Brain microvascular endothelial cell (primary cell): ENCODE measurements around the gene FBN2.

Source experiments
- DNase-seq: peaks from one replicate; pipeline ENCODE4 v3.0.0-alpha.2; 2020
- H3K27ac ChIP-seq: fragments of 250-450 bp; sonication (Bioruptor Pico); 2 replicates; pipeline ENCODE4 v1.5.1; 2020; ENCODE audit warnings: mild to moderate bottlenecking, moderate library complexity
- H3K27me3 ChIP-seq: fragments of 250-450 bp; sonication (Bioruptor Pico); replicated peaks from 2 replicates; pipeline ENCODE4 v1.5.1; 2020; ENCODE audit warnings: mild to moderate bottlenecking
- H3K36me3 ChIP-seq: fragments of 250-450 bp; sonication (Bioruptor Pico); replicated peaks from 2 replicates; pipeline ENCODE4 v1.5.1; 2020; ENCODE audit warnings: mild to moderate bottlenecking
- H3K4me3 ChIP-seq: 2 replicates; pipeline ENCODE4 v1.5.1; 2011; ENCODE audit warnings: low read depth, mild to moderate bottlenecking, control low read depth, low read length, moderate library complexity
- in situ Hi-C: cut with HindIII; loops from 2 replicates; pipeline ENCODE4 v1.10.0; 2017; ENCODE audit warnings: low sequenced_read_pairs, low pct_ligation_motif_present
- TF ChIP-seq, protein P1 (sequence below): IDR thresholded peaks from 2 replicates; pipeline ENCODE4 v1.5.1; 2011; ENCODE audit warnings: low read depth, mild to moderate bottlenecking, moderate library complexity, low read length, control low read depth, inconsistent platforms; ENCODE audit errors: missing control alignments

FBN2 gene

DNA sequence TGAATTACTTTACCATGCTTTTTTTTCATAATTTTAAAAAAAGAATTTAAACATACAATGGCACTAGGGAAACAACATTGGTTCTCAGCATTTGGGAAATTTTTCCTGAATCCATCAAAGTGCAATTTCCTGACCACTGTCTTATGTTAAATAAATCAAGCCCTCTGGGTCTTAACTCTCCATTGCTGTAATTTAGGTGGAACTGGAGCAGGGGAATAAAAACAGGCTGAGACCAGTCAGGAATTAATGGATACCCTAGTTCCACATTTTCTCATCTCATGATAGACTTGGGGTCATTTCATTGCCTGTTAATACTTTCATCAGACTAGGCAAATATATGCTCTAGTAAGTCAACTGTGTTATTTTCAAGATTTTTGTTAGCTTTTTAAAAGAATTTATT is 103.1 kb downstream of the FBN2 start:
- Histone ChIP-seq H3K4me3 (no peak overlapping the region), H3K36me3 (no peaks in the 10 kb centered on the region), H3K27me3 (no peaks in the 10 kb centered on the region), H3K27ac (no peak overlapping the region)
- TF ChIP-seq, protein P1, sequence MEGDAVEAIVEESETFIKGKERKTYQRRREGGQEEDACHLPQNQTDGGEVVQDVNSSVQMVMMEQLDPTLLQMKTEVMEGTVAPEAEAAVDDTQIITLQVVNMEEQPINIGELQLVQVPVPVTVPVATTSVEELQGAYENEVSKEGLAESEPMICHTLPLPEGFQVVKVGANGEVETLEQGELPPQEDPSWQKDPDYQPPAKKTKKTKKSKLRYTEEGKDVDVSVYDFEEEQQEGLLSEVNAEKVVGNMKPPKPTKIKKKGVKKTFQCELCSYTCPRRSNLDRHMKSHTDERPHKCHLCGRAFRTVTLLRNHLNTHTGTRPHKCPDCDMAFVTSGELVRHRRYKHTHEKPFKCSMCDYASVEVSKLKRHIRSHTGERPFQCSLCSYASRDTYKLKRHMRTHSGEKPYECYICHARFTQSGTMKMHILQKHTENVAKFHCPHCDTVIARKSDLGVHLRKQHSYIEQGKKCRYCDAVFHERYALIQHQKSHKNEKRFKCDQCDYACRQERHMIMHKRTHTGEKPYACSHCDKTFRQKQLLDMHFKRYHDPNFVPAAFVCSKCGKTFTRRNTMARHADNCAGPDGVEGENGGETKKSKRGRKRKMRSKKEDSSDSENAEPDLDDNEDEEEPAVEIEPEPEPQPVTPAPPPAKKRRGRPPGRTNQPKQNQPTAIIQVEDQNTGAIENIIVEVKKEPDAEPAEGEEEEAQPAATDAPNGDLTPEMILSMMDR, result no peak
- no peak for DNase-seq
- in situ Hi-C loops, result no loop called here

DNA sequence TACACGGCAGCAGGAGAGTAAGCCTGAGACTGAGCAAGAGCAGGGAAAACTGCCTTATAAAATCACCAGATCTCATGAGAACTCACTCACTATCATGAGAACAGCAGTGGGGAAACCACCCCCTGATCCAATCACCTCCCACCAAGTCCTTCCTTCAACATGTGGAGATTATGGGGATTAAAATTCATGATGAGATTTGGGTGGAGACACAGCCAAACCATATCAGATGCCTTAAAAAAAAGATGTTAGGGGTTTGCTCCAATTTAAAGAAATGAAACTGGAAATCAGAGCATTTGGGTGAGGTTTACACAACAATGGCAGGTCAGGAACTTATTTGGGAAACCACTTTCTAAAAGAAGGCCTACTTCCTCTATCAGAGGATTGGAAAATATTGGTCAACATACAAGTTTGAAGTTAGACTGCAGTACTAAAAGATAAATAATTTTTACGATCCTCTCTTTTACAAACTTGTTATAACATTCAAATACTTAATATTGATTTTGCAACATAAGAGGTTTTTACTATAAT is 105.1 kb downstream of the FBN2 start:
- Histone ChIP-seq H3K4me3 (no peak overlapping the region), H3K27ac (no peak overlapping the region), H3K36me3 (no peaks in the 10 kb centered on the region), H3K27me3 (no peaks in the 10 kb centered on the region)
- TF ChIP-seq, protein P1, result no peak
- in situ Hi-C loops, result no loop called here
- no peak for DNase-seq

DNA sequence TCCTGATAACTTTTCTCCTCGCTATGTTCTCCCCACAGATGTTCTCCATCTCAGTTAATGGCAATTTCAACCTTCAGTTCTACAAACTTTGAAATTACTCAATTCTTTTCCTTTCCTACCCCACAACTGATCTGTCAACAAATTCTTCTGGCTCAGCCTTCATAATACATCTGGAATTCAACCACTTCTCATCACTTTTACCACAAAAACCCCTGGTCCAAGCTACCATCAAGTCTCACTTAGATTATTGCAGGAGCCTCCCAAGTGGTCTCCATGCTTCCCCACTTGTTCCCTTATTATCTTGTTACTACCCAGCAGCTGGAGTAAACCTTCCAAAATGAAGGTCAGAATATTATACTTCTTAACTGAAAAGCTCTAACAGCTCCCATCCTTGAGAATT is 110.1 kb downstream of the FBN2 start:
- Histone ChIP-seq H3K27me3 (no peaks in the 10 kb centered on the region), H3K36me3 (no peaks in the 10 kb centered on the region), H3K4me3 (no peak overlapping the region), H3K27ac (no peak overlapping the region)
- DNase-seq, result no peak
- TF ChIP-seq, protein P1, result no peak
- in situ Hi-C loops, result no loop called here

DNA sequence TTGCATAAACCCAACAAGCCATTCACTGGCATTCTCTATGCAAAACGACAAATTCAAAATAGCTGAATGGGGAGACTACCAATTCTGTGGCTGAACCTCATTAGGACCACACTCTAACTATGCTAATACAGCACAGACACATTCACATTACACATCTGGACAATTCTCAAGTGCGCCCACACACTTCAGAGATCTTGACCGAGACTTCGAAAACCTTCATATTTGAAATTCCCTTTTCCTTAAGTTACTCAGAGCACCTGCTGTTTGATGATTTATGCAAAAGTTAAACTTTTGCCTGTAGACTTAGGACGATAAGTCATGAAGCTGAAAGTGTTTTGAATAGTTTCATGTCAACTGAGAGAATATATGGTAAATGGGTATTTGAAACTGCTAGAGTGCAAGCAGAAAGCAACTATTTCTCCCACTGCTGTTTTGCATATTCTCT is 111.9 kb downstream of the FBN2 start:
- in situ Hi-C loops, result no loop called here
- Histone ChIP-seq H3K27ac (no peak overlapping the region), H3K36me3 (no peaks in the 10 kb centered on the region), H3K4me3 (no peak overlapping the region), H3K27me3 (no peaks in the 10 kb centered on the region)
- no peak for DNase-seq
- TF ChIP-seq, protein P1, result no peak

DNA sequence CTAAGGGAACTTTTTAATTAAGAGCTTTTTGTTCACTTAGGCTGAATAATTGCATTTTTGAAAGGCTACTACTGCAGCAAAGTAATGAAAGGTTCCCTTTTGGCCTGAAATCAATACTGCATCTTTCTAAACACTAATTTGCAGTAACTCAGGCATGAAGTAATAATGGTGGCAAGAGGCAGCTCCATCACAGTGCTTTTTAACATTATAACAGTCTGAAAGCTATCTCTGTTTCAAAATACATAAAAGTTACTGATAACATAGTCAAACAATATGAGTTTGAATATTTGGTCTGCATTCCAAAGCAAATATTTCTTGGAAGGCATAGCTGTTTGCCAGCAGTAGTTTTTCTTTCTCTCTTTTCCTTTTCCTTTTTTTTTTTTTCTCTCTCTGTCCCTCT is 113.4 kb downstream of the FBN2 start:
- no peak for DNase-seq
- no peak overlapping the region for H3K27ac ChIP-seq
- H3K36me3 ChIP-seq, result no peaks in the 10 kb centered on the region
- in situ Hi-C loops, result no loop called here
- TF ChIP-seq, protein P1, result no peak
- no peak overlapping the region for H3K4me3 ChIP-seq
- H3K27me3 ChIP-seq, result no peaks in the 10 kb centered on the region

DNA sequence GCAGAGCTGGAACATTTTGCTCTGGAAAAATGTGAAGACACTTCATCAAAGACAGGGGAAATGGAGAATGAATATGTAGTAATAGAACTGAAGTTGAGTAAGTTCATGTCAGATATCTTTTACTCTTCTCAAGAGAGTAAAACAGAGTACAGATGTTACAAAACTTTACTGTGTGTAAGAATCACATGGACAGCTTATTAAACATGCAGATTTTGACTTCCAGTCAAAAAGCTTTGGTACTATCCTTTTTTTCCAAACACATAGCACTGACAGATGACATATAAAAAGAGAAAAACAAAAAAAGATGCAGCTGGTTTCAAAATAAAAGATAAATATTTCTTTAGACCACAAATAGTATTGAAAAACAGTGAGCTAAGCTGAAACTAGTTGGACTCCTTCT is 115.4 kb downstream of the FBN2 start:
- H3K27me3 ChIP-seq, result no peaks in the 10 kb centered on the region
- TF ChIP-seq, protein P1, result no peak
- in situ Hi-C loops, result no loop called here
- no peak for DNase-seq
- no peak overlapping the region for H3K27ac ChIP-seq
- H3K36me3 ChIP-seq, result no peaks in the 10 kb centered on the region
- H3K4me3 ChIP-seq, result no peak overlapping the region
